ENCODE results near the gene ZC3H7B. TPM values are rescaled to one million over a fixed set of nuclear protein-coding genes. Genes with fewer than 3 reads are reported as not detected.

Gene ZC3H7B
- total and polyA plus RNA-seq, 4 donors = 31.5 to 55.8 (median 34.3) TPM

- Histone ChIP-seq H3K4me3 (no peak overlapping the region), H3K9ac (ENCODE audit: insufficient read depth in 1 of 2, low read length in 2 of 2) (no peak overlapping the region), H3K27me3 (ENCODE audit: control insufficient read depth in 3 of 3, insufficient read depth in 3 of 3, low read length in 2 of 3) (no peaks in the 10 kb centered on the region), H3K27ac (ENCODE audit: low read depth in 1 of 2, low read length in 1 of 2) (no peak overlapping the region), H3K9me3 (ENCODE audit: control insufficient read depth in 4 of 4, insufficient read depth in 3 of 4, low read length in 3 of 4) (no peaks in the 10 kb centered on the region), H3K4me1 (ENCODE audit: control insufficient read depth in 5 of 5, insufficient read depth in 5 of 5, low read length in 5 of 5) (no peaks in the 10 kb centered on the region), H3K36me3 (ENCODE audit: control insufficient read depth in 4 of 4, insufficient read depth in 4 of 4, low read length in 4 of 4) (peaks cover 3 to 50% (median 20%) of the 10 kb centered on the region in 4 donors)
- TF ChIP-seq, protein P1, sequence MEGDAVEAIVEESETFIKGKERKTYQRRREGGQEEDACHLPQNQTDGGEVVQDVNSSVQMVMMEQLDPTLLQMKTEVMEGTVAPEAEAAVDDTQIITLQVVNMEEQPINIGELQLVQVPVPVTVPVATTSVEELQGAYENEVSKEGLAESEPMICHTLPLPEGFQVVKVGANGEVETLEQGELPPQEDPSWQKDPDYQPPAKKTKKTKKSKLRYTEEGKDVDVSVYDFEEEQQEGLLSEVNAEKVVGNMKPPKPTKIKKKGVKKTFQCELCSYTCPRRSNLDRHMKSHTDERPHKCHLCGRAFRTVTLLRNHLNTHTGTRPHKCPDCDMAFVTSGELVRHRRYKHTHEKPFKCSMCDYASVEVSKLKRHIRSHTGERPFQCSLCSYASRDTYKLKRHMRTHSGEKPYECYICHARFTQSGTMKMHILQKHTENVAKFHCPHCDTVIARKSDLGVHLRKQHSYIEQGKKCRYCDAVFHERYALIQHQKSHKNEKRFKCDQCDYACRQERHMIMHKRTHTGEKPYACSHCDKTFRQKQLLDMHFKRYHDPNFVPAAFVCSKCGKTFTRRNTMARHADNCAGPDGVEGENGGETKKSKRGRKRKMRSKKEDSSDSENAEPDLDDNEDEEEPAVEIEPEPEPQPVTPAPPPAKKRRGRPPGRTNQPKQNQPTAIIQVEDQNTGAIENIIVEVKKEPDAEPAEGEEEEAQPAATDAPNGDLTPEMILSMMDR (IDR thresholded peaks at IDR 0.05; ENCODE audit: control extremely low read depth, extremely low read depth) = no peak
- ATAC-seq (ENCODE audit: insufficient read depth, low FRiP score) (no peak), DNase-seq (no peak)
- WGBS, 2 donors = 84 to 88% methylated on average over 3 of the region's 3 CpGs
Measured at GRCh38 chr22:41334215-41334614, 32.9 kb downstream of the ZC3H7B start.

DNA sequence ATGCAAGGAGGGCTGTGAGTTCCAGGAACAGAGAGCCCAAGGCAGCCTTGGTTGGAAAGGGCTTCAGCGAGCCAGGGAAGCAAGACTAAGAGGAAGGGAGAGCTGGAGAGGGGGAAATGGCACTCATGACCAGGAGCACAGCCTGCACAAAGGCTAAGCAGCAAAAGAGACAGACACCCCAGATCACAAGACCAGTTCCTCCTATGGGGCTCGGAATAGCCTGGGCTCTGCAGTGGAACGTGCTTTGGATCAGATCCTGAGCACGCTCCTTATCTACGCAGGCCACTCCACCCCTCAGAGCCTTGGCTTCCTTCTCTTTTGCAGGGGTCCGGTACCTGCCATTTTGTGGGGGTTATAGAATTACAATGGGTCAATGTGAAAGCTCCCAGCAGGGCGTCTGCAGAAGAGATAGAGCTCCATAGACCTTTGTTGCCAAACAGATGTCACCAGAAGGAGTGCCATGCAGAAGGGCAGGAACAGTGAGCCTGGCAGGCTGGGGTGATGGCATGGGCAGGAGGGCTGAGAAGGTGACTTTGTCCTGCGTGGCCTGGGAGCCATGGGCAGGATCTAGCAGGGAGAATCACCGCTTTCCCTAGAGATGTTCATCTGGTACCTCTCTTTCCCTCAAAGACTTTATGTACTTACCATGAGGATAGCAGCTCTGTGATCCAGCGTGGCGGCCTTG lies 33.8 kb downstream of the ZC3H7B start:
- Histone ChIP-seq H3K9ac (ENCODE audit: insufficient read depth in 1 of 2, low read length in 2 of 2) (no peak overlapping the region), H3K27ac (ENCODE audit: low read depth in 1 of 2, low read length in 1 of 2) (no peak overlapping the region), H3K36me3 (ENCODE audit: control insufficient read depth in 4 of 4, insufficient read depth in 4 of 4, low read length in 4 of 4) (peaks cover 3 to 52% (median 16%) of the 10 kb centered on the region in 4 donors), H3K9me3 (ENCODE audit: control insufficient read depth in 4 of 4, insufficient read depth in 3 of 4, low read length in 3 of 4) (no peaks in the 10 kb centered on the region), H3K4me3 (no peak overlapping the region), H3K4me1 (ENCODE audit: control insufficient read depth in 5 of 5, insufficient read depth in 5 of 5, low read length in 5 of 5) (no peaks in the 10 kb centered on the region), H3K27me3 (ENCODE audit: control insufficient read depth in 3 of 3, insufficient read depth in 3 of 3, low read length in 2 of 3) (no peaks in the 10 kb centered on the region)
- DNase-seq = no peak
- WGBS, 2 donors = 97 to 98% methylated on average over 11 of the region's 11 CpGs
- no peak for ATAC-seq (ENCODE audit: insufficient read depth, low FRiP score)
- TF ChIP-seq, protein P1 (IDR thresholded peaks at IDR 0.05; ENCODE audit: control extremely low read depth, extremely low read depth) = no peak

DNA sequence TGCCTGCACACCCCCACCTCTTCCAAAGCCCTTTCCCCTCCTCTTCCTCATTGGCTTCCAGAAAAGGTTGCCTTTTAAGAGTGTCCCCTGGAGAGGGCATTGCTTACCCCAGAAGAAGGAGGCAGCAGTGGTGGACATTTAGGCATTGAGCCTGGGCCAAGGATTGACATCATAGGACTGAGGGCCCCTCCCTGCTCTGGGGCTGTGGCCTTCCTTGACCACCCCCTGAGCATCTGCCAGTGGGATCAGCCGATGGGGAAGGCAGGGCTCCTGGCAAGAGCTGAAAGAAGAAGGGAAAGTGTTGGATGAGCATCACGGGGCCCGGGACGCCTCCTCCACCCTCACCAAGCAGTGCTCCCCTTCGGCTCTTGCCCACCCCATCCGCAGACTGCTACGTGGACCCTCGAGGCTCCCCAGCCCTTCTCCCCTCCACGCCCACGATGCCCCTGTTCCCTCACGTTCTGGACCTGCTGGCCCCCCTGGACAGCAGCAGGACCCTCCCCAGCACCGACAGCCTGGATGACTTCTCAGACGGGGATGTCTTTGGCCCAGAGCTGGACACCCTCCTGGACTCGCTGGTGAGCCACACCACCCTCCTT lies 37.4 kb downstream of the ZC3H7B start:
- WGBS, 2 donors = 91 to 96% methylated on average over 14 of the region's 14 CpGs

More for the DNA sequence above, 37.4 kb downstream of the ZC3H7B start:
- Histone ChIP-seq H3K9ac (ENCODE audit: insufficient read depth in 1 of 2, low read length in 2 of 2) (no peak overlapping the region), H3K4me1 (ENCODE audit: control insufficient read depth in 5 of 5, insufficient read depth in 5 of 5, low read length in 5 of 5) (no peaks in the 10 kb centered on the region), H3K4me3 (no peak overlapping the region), H3K27me3 (ENCODE audit: control insufficient read depth in 3 of 3, insufficient read depth in 3 of 3, low read length in 2 of 3) (no peaks in the 10 kb centered on the region), H3K27ac (ENCODE audit: low read depth in 1 of 2, low read length in 1 of 2) (no peak overlapping the region), H3K9me3 (ENCODE audit: control insufficient read depth in 4 of 4, insufficient read depth in 3 of 4, low read length in 3 of 4) (no peaks in the 10 kb centered on the region), H3K36me3 (ENCODE audit: control insufficient read depth in 4 of 4, insufficient read depth in 4 of 4, low read length in 4 of 4) (peaks cover 7 to 57% (median 11%) of the 10 kb centered on the region in 4 donors)
- TF ChIP-seq, protein P1 (IDR thresholded peaks at IDR 0.05; ENCODE audit: control extremely low read depth, extremely low read depth) = no peak
- no peak for ATAC-seq (ENCODE audit: insufficient read depth, low FRiP score)
- no peak for DNase-seq

Data from lung (tissue), 12 donors.